PC-3 (cell line): ENCODE data around the gene SEPTIN1.

Experiments used
- EZH2 ChIP-seq: fragments of 300-600 bp; sonication (generic); IDR thresholded peaks from one replicate; pipeline ENCODE4 v1.6.1; 2017; ENCODE audit warnings: antibody characterized with exemption, mild to moderate bottlenecking, low read length; ENCODE audit not compliant: unreplicated experiment
- EZH2phosphoT487 ChIP-seq: fragments of 300-600 bp; sonication (generic); IDR thresholded peaks from 2 replicates; pipeline ENCODE4 v1.6.1; 2018; ENCODE audit warnings: mild to moderate bottlenecking, antibody characterized with exemption, low read length, borderline replicate concordance
- TF ChIP-seq, protein P1 (sequence below): fragments of 300-600 bp; sonication (generic); conservative IDR thresholded peaks from 2 replicates; pipeline ENCODE4 v1.5.1; 2017; ENCODE audit warnings: antibody characterized with exemption, low read depth, mild to moderate bottlenecking, low read length

DNA sequence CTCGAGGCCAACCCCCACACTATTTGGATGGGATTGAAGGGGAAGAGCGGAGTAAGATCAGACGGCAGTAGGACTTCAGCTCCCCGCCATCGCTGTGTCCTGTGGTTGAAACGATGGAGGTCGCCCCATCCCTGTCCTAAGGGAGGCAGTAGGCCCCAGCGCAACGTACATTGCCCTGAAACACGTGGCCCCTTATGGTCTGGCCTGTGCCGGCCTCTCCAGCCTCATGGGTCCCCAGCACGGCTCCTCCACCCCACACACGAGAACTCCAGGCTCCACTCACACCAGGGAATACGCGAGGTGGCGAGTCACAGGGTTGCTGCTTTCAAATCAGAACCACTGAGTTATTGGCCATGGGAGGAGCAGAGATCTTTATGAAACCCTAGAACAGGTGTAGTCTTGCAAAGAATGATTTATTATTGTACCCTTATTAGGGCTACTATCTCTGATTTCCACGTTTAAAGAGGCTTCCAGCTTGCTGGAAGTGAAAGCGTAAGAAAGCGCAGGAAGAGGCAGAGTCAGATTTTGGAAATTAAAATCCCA is 48.1 kb upstream of the SEPTIN1 start:
- TF ChIP-seq, protein P1, sequence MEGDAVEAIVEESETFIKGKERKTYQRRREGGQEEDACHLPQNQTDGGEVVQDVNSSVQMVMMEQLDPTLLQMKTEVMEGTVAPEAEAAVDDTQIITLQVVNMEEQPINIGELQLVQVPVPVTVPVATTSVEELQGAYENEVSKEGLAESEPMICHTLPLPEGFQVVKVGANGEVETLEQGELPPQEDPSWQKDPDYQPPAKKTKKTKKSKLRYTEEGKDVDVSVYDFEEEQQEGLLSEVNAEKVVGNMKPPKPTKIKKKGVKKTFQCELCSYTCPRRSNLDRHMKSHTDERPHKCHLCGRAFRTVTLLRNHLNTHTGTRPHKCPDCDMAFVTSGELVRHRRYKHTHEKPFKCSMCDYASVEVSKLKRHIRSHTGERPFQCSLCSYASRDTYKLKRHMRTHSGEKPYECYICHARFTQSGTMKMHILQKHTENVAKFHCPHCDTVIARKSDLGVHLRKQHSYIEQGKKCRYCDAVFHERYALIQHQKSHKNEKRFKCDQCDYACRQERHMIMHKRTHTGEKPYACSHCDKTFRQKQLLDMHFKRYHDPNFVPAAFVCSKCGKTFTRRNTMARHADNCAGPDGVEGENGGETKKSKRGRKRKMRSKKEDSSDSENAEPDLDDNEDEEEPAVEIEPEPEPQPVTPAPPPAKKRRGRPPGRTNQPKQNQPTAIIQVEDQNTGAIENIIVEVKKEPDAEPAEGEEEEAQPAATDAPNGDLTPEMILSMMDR: no peak; the same call in 1 of the 2 replicates
- TF ChIP-seq EZH2 (no peak), EZH2phosphoT487 (no peak)
